ENCODE data around the gene NPDC1. TPM values are rescaled to one million over a fixed set of nuclear protein-coding genes. Genes with fewer than 3 reads are reported as not detected.

Gene NPDC1
- total RNA-seq, 4 donors from 2014 or later = 25.2 to 221 (median 59.2) TPM

DNA sequence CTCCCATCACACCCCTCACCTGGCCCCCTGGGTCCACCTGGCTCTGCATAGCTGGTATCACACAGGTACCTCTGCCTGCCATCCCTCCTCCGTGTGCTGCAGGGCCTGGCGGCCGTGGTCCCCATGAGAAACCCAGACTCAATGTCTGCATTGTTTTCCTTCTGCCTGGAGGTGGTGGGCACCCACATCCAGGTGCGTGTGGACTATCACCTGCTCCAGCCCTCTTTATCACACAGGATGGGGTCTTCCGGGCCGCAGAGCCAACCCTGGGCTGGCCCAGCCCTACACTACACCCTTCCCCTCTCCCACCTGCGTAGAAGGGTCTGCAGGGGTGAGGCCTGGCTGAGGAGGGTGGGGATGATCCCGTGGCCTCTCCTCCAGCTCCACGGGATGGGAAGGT lies 7.1 kb downstream of the NPDC1 start:
- intact Hi-C loops (cut with DNase I; ENCODE audit: low total_unique reads) = no loop called here
- Histone ChIP-seq H3K27me3 (no peaks in the 10 kb centered on the region), H3K36me3 (no peaks in the 10 kb centered on the region), H3K27ac (no peak overlapping the region), H3K4me3 (no peak overlapping the region), H3K9me3 (no peaks in the 10 kb centered on the region), H3K4me1 (no peaks in the 10 kb centered on the region)
- TF ChIP-seq POLR2A (IDR thresholded peaks at IDR 0.05) = no peak
- TF ChIP-seq, protein P1, sequence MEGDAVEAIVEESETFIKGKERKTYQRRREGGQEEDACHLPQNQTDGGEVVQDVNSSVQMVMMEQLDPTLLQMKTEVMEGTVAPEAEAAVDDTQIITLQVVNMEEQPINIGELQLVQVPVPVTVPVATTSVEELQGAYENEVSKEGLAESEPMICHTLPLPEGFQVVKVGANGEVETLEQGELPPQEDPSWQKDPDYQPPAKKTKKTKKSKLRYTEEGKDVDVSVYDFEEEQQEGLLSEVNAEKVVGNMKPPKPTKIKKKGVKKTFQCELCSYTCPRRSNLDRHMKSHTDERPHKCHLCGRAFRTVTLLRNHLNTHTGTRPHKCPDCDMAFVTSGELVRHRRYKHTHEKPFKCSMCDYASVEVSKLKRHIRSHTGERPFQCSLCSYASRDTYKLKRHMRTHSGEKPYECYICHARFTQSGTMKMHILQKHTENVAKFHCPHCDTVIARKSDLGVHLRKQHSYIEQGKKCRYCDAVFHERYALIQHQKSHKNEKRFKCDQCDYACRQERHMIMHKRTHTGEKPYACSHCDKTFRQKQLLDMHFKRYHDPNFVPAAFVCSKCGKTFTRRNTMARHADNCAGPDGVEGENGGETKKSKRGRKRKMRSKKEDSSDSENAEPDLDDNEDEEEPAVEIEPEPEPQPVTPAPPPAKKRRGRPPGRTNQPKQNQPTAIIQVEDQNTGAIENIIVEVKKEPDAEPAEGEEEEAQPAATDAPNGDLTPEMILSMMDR (IDR thresholded peaks at IDR 0.05) = no peak
- no peak for DNase-seq

DNA sequence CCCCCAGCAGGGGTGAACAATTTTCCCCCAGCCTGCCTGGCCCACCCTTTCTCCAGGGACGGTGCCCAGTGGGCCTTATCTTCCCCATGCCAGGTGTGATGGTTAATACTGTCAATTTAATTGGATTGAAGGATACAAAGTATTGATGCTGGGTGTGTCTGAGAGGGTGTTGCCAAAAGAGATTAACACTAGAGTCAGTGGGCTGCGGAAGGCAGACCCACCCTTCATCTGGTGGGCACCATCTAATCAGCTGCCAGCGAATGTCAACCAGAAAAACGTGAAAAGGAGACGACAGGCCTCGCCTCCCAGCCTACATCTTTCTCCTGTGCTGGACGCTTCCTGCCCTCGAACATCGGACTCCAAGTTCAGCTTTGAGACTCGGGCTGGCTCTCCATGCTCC lies 8.5 kb downstream of the NPDC1 start:
- Histone ChIP-seq H3K27ac (no peak overlapping the region), H3K4me1 (no peaks in the 10 kb centered on the region), H3K4me3 (no peak overlapping the region), H3K27me3 (no peaks in the 10 kb centered on the region), H3K36me3 (no peaks in the 10 kb centered on the region), H3K9me3 (no peaks in the 10 kb centered on the region)
- TF ChIP-seq POLR2A (IDR thresholded peaks at IDR 0.05) = no peak
- TF ChIP-seq, protein P1 (IDR thresholded peaks at IDR 0.05) = no peak
- DNase-seq = no peak
- intact Hi-C loops (cut with DNase I; ENCODE audit: low total_unique reads) = no loop called here

- no peak overlapping the region for H3K27ac ChIP-seq
- H3K36me3 ChIP-seq = no peaks in the 10 kb centered on the region
- no peak for DNase-seq
- H3K9me3 ChIP-seq = no peaks in the 10 kb centered on the region
- no peaks in the 10 kb centered on the region for H3K27me3 ChIP-seq
- no peak overlapping the region for H3K4me3 ChIP-seq
- TF ChIP-seq POLR2A (IDR thresholded peaks at IDR 0.05) = no peak
- TF ChIP-seq, protein P1 (IDR thresholded peaks at IDR 0.05) = no peak
- H3K4me1 ChIP-seq = no peaks in the 10 kb centered on the region
- intact Hi-C loops (cut with DNase I; ENCODE audit: low total_unique reads) = no loop called here
These were observed 8.9 kb downstream of the NPDC1 start for GRCh38 chr9:137037035-137037434.

- no peaks in the 10 kb centered on the region for H3K36me3 ChIP-seq
- intact Hi-C loops (cut with DNase I; ENCODE audit: low total_unique reads) = no loop called here
These were observed 10.0 kb downstream of the NPDC1 start for GRCh38 chr9:137035937-137036336.

DNA sequence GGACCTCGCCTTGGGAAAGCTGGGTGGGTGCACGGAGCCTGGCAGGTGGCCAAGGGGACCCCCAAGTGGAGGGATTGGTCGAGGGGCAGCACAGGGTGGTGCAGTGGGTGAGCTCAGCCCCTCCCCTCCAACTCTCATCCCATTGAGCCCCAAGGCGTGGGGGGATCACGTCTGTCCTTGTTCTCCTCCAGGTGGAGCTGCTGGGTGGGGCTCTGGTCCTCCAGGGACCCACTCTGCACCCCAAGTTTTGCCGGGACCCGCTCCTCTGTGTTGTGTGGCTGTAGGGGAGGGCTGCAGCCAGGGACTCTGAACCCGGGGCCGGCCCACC lies 10.5 kb downstream of the NPDC1 start:
- no peaks in the 10 kb centered on the region for H3K4me1 ChIP-seq
- intact Hi-C loops (cut with DNase I; ENCODE audit: low total_unique reads) = no loop called here
- H3K27me3 ChIP-seq = no peaks in the 10 kb centered on the region
- H3K9me3 ChIP-seq = no peaks in the 10 kb centered on the region
- H3K36me3 ChIP-seq = no peaks in the 10 kb centered on the region
- H3K4me3 ChIP-seq = no peak overlapping the region
- H3K27ac ChIP-seq = no peak overlapping the region
- DNase-seq = no peak
- TF ChIP-seq, protein P1 (IDR thresholded peaks at IDR 0.05) = no peak
- TF ChIP-seq POLR2A (IDR thresholded peaks at IDR 0.05) = no peak

More at GRCh38 chr9:137035937-137036336, 10.0 kb downstream of the NPDC1 start:
- no peak for DNase-seq
- H3K4me3 ChIP-seq = no peak overlapping the region
- no peaks in the 10 kb centered on the region for H3K4me1 ChIP-seq
- no peak overlapping the region for H3K27ac ChIP-seq
- H3K27me3 ChIP-seq = no peaks in the 10 kb centered on the region
- TF ChIP-seq POLR2A (IDR thresholded peaks at IDR 0.05) = no peak
- TF ChIP-seq, protein P1 (IDR thresholded peaks at IDR 0.05) = no peak
- no peaks in the 10 kb centered on the region for H3K9me3 ChIP-seq
